HepG2 (cell line): ENCODE results near the gene SUSD3. TPM values are rescaled to one million over a fixed set of nuclear protein-coding genes. Genes with fewer than 3 reads are reported as not detected.

Experiments
- ARID4A ChIP-seq: sonication (generic); formaldehyde crosslinking; IDR thresholded peaks from 2 replicates; pipeline ENCODE4 v1.5.0; 2020; ENCODE audit warnings: mild to moderate bottlenecking, missing genetic modification reagents, borderline replicate concordance
- ATF3 ChIP-seq: sonication (generic); formaldehyde crosslinking; IDR thresholded peaks from 2 replicates; pipeline ENCODE4 v1.4.0; 2020; ENCODE audit warnings: missing genetic modification reagents
- BCL3 ChIP-seq: sonication (generic); formaldehyde crosslinking; IDR thresholded peaks from 2 replicates; pipeline ENCODE4 v1.5.1; 2020; ENCODE audit warnings: mild to moderate bottlenecking, missing genetic modification reagents, moderate library complexity
- DR1 ChIP-seq: sonication (generic); formaldehyde crosslinking; IDR thresholded peaks from 2 replicates; pipeline ENCODE4 v1.8.0; 2021; ENCODE audit warnings: mild to moderate bottlenecking, missing genetic modification reagents, inconsistent platforms
- ELF1 ChIP-seq: sonication (generic); formaldehyde crosslinking; IDR thresholded peaks from 2 replicates; pipeline ENCODE4 v1.4.0; 2020; ENCODE audit warnings: missing genetic modification reagents
- ETV5 ChIP-seq: IDR thresholded peaks from 2 replicates; pipeline ENCODE4 v1.6.1; 2018; ENCODE audit warnings: missing biosample characterization, missing genetic modification reagents, inconsistent platforms, borderline replicate concordance
- GABPB1 ChIP-seq: IDR thresholded peaks from 2 replicates; pipeline ENCODE4 v1.6.1; 2016; ENCODE audit warnings: mild to moderate bottlenecking, missing genetic modification reagents, moderate library complexity, missing compliant biosample characterization
- MYNN ChIP-seq: sonication (generic); formaldehyde crosslinking; IDR thresholded peaks from 2 replicates; pipeline ENCODE4 v1.4.0; 2020; ENCODE audit warnings: mild to moderate bottlenecking, low read depth, missing genetic modification reagents
- NFE2L1 ChIP-seq: sonication (generic); formaldehyde crosslinking; IDR thresholded peaks from 2 replicates; pipeline ENCODE4 v1.4.0; 2020; ENCODE audit warnings: missing genetic modification reagents, mild to moderate bottlenecking, borderline replicate concordance
- SIX1 ChIP-seq: sonication (generic); formaldehyde crosslinking; IDR thresholded peaks from 2 replicates; pipeline ENCODE4 v1.4.0; 2020; ENCODE audit warnings: missing genetic modification reagents, borderline replicate concordance
- STAG1 ChIP-seq: sonication (generic); formaldehyde crosslinking; IDR thresholded peaks from 2 replicates; pipeline ENCODE4 v1.4.0; 2020; ENCODE audit warnings: missing genetic modification reagents
- ZNF276 ChIP-seq: sonication (generic); formaldehyde crosslinking; IDR thresholded peaks from 2 replicates; pipeline ENCODE4 v1.4.0; 2020; ENCODE audit warnings: mild to moderate bottlenecking, low read depth, missing genetic modification reagents
- ZNF446 ChIP-seq: sonication (generic); formaldehyde crosslinking; IDR thresholded peaks from 2 replicates; pipeline ENCODE4 v1.5.0; 2020; ENCODE audit warnings: mild to moderate bottlenecking, missing genetic modification reagents
- ZNF740 ChIP-seq: sonication (generic); formaldehyde crosslinking; IDR thresholded peaks from 2 replicates; pipeline ENCODE4 v1.4.0; 2020; ENCODE audit warnings: missing genetic modification reagents
- ZNF776 ChIP-seq: sonication (generic); formaldehyde crosslinking; IDR thresholded peaks from 2 replicates; pipeline ENCODE4 v1.4.0; 2020; ENCODE audit warnings: mild to moderate bottlenecking, missing genetic modification reagents
- ZNF784 ChIP-seq: sonication (generic); formaldehyde crosslinking; IDR thresholded peaks from 2 replicates; pipeline ENCODE4 v1.5.1; 2020; ENCODE audit warnings: missing genetic modification reagents, mild to moderate bottlenecking, borderline replicate concordance
- ZNF841 ChIP-seq: sonication (generic); formaldehyde crosslinking; IDR thresholded peaks from 2 replicates; pipeline ENCODE4 v1.8.1; 2023; ENCODE audit warnings: missing genetic modification reagents, borderline replicate concordance
- ZNF891 ChIP-seq: sonication (generic); formaldehyde crosslinking; IDR thresholded peaks from 2 replicates; pipeline ENCODE4 v1.5.0; 2020; ENCODE audit warnings: mild to moderate bottlenecking, missing genetic modification reagents
- polyA plus RNA-seq, 8 experiments: library from polyadenylated mRNA; depleted of rRNA in 3 of 8; stranded (reverse) in 7 of 8; unstranded in 1 of 8; fragments of >200 nt; fragmentation: Illumina TruSeq in 4 of 8; extraction: Trizol in 4 of 8; gene quantifications; 2 replicates each; pipeline versions ENCODE4 v1.2.1 to v1.2.3, GENCODE V29; 2011 to 2016; ENCODE audit warnings: low read depth in 4 of 8, missing spikeins in 1 of 8, mixed read lengths in 1 of 8; ENCODE audit not compliant: insufficient read depth in 1 of 8
- total RNA-seq, 5 experiments: library from RNA; depleted of rRNA; stranded (reverse); fragments of >200 nt; fragmentation: Illumina TruSeq; extraction: Trizol; gene quantifications; 2 replicates each; pipeline ENCODE4 v1.2.3, GENCODE V29; 2016; ENCODE audit warnings: low read depth in 1 of 5

Gene SUSD3
- total and polyA plus RNA-seq, 2 of the 13 experiments (the other 11 are each of a cell fraction or from before 2014, with no cell fraction given), result 7.0 to 9.1 TPM

GRCh38 chr9:93095205-93096130 is 37.0 kb downstream of the SUSD3 start (continued):
- 0 out of 2 replicates have a peak, but pooled peaks have one; percentile 30 for TF ChIP-seq BCL3 (CRISPR knock-in tag)
- TF ChIP-seq NFE2L1, result no peak
- peak; percentile 64 for TF ChIP-seq GABPB1 (CRISPR knock-in tag)
- peak; percentile 36; the same call in 1 of the 2 replicates for TF ChIP-seq SIX1
- peak; percentile 40; the same call in 1 of the 2 replicates for TF ChIP-seq ARID4A (CRISPR knock-in tag)
- TF ChIP-seq ZNF891, result peak; percentile 77
- TF ChIP-seq ZNF276, result no peak
- peak; percentile 79 for TF ChIP-seq ETV5 (CRISPR knock-in tag)
- no peak for TF ChIP-seq STAG1 (CRISPR knock-in tag)
- TF ChIP-seq ELF1 (CRISPR knock-in tag), result no peak
- TF ChIP-seq ZNF446 (CRISPR knock-in tag), result 0 out of 2 replicates have a peak, but pooled peaks have one; percentile 38
- peak; percentile 47; the same call in 1 of the 2 replicates for TF ChIP-seq MYNN (CRISPR knock-in tag)
- no peak for TF ChIP-seq ATF3 (CRISPR knock-in tag)
- TF ChIP-seq ZNF740 (CRISPR knock-in tag), result peak; percentile 43; the same call in 1 of the 2 replicates
- TF ChIP-seq ZNF841 (CRISPR knock-in tag), result no peak
- TF ChIP-seq DR1 (CRISPR knock-in tag), result no peak
- no peak for TF ChIP-seq ZNF776
- 0 out of 2 replicates have a peak, but pooled peaks have one; percentile 7 for TF ChIP-seq ZNF784
